GM23338 (cell line): ENCODE measurements around the gene PRKAR1B.
"Not testable (repeated sequence)": the region's sequence is repeated elsewhere in the genome, so short reads cannot be mapped to it uniquely, and the experiment has no call there.

Source experiments
- CREB1 ChIP-seq: fragments of 250-450 bp; sonication (Bioruptor Pico); IDR thresholded peaks from 2 replicates; pipeline ENCODE4 v1.5.0; 2020; ENCODE audit warnings: low read depth, mild to moderate bottlenecking, moderate library complexity
- CTCF ChIP-seq, 2 experiments: fragments of 200-600 bp in 1 of 2; sonication (generic) in 1 of 2; conservative IDR thresholded peaks; 2 replicates each; pipeline versions ENCODE4 v1.5.1 to v1.6.1; 2016 to 2017; ENCODE audit warnings: antibody characterized with exemption in 2 of 2, low read depth in 2 of 2, mild to moderate bottlenecking in 2 of 2, moderate library complexity in 1 of 2
- EZH2 ChIP-seq: fragments of 200-600 bp; sonication (generic); IDR thresholded peaks from one replicate; pipeline ENCODE4 v1.8.0; 2017; ENCODE audit warnings: antibody characterized with exemption, mild to moderate bottlenecking, low read depth; ENCODE audit not compliant: unreplicated experiment
- EZH2phosphoT487 ChIP-seq: fragments of 200-600 bp; sonication (generic); IDR thresholded peaks from one replicate; pipeline ENCODE4 v1.8.1; 2018; ENCODE audit warnings: antibody characterized with exemption; ENCODE audit not compliant: unreplicated experiment
- POLR2AphosphoS5 ChIP-seq: IDR thresholded peaks from 2 replicates; pipeline ENCODE4 v1.6.1; 2016; ENCODE audit warnings: antibody characterized with exemption, low read depth
- TF ChIP-seq, protein P1 (sequence below): IDR thresholded peaks from one replicate; pipeline ENCODE4 v1.6.1; 2018; ENCODE audit warnings: antibody characterized with exemption; ENCODE audit not compliant: unreplicated experiment

- not testable (repeated sequence) for TF ChIP-seq CTCF (conservative IDR thresholded peaks at IDR 0.05; ENCODE audit: low read depth in 2 of 2); EZH2phosphoT487; EZH2; CREB1 (CRISPR knock-in tag); POLR2AphosphoS5
- TF ChIP-seq, protein P1, sequence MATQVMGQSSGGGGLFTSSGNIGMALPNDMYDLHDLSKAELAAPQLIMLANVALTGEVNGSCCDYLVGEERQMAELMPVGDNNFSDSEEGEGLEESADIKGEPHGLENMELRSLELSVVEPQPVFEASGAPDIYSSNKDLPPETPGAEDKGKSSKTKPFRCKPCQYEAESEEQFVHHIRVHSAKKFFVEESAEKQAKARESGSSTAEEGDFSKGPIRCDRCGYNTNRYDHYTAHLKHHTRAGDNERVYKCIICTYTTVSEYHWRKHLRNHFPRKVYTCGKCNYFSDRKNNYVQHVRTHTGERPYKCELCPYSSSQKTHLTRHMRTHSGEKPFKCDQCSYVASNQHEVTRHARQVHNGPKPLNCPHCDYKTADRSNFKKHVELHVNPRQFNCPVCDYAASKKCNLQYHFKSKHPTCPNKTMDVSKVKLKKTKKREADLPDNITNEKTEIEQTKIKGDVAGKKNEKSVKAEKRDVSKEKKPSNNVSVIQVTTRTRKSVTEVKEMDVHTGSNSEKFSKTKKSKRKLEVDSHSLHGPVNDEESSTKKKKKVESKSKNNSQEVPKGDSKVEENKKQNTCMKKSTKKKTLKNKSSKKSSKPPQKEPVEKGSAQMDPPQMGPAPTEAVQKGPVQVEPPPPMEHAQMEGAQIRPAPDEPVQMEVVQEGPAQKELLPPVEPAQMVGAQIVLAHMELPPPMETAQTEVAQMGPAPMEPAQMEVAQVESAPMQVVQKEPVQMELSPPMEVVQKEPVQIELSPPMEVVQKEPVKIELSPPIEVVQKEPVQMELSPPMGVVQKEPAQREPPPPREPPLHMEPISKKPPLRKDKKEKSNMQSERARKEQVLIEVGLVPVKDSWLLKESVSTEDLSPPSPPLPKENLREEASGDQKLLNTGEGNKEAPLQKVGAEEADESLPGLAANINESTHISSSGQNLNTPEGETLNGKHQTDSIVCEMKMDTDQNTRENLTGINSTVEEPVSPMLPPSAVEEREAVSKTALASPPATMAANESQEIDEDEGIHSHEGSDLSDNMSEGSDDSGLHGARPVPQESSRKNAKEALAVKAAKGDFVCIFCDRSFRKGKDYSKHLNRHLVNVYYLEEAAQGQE, result not testable (repeated sequence)
Observed at GRCh38 chr7:657010-657409, 70.1 kb downstream of the PRKAR1B start.
